Measurements from ENCODE around the gene TOM1. TPM values are rescaled to one million over a fixed set of nuclear protein-coding genes. Genes with fewer than 3 reads are reported as not detected.

TOM1 gene
- total RNA-seq, 1 experiment from 2014 or later = 22.3 TPM

DNA sequence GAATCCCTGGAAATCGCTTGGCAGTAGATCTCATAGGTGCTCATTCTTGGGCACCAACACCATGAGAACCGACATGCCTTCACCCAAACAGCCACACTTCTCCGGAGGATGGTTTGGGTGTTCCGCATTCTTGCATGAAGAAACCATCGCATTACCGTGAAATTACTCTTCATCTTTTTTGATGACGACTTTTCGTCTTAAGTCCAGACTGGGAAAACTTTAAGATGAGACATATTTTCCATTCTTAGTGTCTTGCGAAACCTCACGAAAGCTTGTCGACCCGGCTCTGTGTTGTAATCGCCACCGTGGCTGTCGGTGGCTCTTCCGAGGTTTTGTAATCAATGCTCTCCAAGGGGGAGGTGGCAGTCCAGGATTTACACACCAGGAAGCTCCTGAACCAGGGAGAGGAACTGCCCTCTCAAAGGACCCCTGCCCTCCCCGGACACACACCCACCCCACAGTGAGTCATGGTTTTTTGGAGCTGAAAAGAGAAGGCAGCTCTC lies 1.7 kb downstream of the TOM1 start:
- Histone ChIP-seq H3K4me2 (ENCODE audit: insufficient read depth, insufficient read length, low read length) (no peak overlapping the region), H3K9me3 (ENCODE audit: control insufficient read depth, low read depth, low read length) (no peaks in the 10 kb centered on the region)
- no CpG with 5 or more reads among the region's 17 CpGs for WGBS (ENCODE audit: extremely low coverage, insufficient read length, low lambda C conversion rate)

More for the DNA sequence above, 1.7 kb downstream of the TOM1 start:
- H3K23ac ChIP-seq (ENCODE audit: insufficient read length, low read depth, low read length) = no peak overlapping the region
- no peak overlapping the region for H3K18ac ChIP-seq (ENCODE audit: insufficient read length, low read depth, low read length)
- no peak overlapping the region for H2BK5ac ChIP-seq (ENCODE audit: insufficient read length, low read length)
- no peak overlapping the region for H3T11ph ChIP-seq (ENCODE audit: low read length)
- TF ChIP-seq, protein P1, sequence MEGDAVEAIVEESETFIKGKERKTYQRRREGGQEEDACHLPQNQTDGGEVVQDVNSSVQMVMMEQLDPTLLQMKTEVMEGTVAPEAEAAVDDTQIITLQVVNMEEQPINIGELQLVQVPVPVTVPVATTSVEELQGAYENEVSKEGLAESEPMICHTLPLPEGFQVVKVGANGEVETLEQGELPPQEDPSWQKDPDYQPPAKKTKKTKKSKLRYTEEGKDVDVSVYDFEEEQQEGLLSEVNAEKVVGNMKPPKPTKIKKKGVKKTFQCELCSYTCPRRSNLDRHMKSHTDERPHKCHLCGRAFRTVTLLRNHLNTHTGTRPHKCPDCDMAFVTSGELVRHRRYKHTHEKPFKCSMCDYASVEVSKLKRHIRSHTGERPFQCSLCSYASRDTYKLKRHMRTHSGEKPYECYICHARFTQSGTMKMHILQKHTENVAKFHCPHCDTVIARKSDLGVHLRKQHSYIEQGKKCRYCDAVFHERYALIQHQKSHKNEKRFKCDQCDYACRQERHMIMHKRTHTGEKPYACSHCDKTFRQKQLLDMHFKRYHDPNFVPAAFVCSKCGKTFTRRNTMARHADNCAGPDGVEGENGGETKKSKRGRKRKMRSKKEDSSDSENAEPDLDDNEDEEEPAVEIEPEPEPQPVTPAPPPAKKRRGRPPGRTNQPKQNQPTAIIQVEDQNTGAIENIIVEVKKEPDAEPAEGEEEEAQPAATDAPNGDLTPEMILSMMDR (conservative IDR thresholded peaks at IDR 0.05) = no peak
- peak overlapping the region; percentile 86 to 92 for H3K4me3 Mint-ChIP-seq
- no peak overlapping the region for H4K91ac ChIP-seq (ENCODE audit: insufficient read length, low read depth, low read length)
- H2BK120ac ChIP-seq (ENCODE audit: low read depth, low read length, poor library complexity, severe bottlenecking) = no peak overlapping the region
- H3K79me1 ChIP-seq (ENCODE audit: insufficient read depth, low read depth, low read length, poor library complexity, severe bottlenecking) = no peaks in the 10 kb centered on the region
- H2BK15ac ChIP-seq (ENCODE audit: low read depth, low read length) = no peak overlapping the region
- no peak overlapping the region for H4K5ac ChIP-seq (ENCODE audit: insufficient read length, low read depth, low read length)
- peaks cover 7 to 8% of the 10 kb centered on the region in 2 experiments for H3K4me1 Mint-ChIP-seq
- H3K27ac ChIP-seq (ENCODE audit: insufficient read length, low read depth, low read length) = no peak overlapping the region
- H2BK12ac ChIP-seq (ENCODE audit: insufficient read length, low read depth, low read length) = no peak overlapping the region
- H3K79me2 ChIP-seq (ENCODE audit: insufficient read depth, low read length) = no peaks in the 10 kb centered on the region
- no peaks in the 10 kb centered on the region for H3K23me2 ChIP-seq (ENCODE audit: insufficient read length, low read depth, low read length, poor library complexity, severe bottlenecking)
- no peaks in the 10 kb centered on the region for H3K27me3 ChIP-seq (ENCODE audit: insufficient read depth, low read length)
- no peak overlapping the region for H3K56ac ChIP-seq (ENCODE audit: insufficient read length, low read depth, low read length)
- H3K4me1 ChIP-seq (ENCODE audit: insufficient read depth, low read length) = no peaks in the 10 kb centered on the region
- no peak overlapping the region for H3K9ac ChIP-seq (ENCODE audit: extremely low read depth, insufficient read length, low read length)
- H4K8ac ChIP-seq (replicated peaks; ENCODE audit: insufficient read length, low read depth, low read length) = no peak overlapping the region
- no peak overlapping the region for H3K14ac ChIP-seq (ENCODE audit: insufficient read depth, low read length)
- H3K9me3 Mint-ChIP-seq = no peaks in the 10 kb centered on the region
- H4K20me1 ChIP-seq (ENCODE audit: control insufficient read depth, insufficient read depth, insufficient read length) = no peaks in the 10 kb centered on the region
- no peak overlapping the region for H2AFZ ChIP-seq (ENCODE audit: low read length)
- H3K27ac Mint-ChIP-seq = no peak overlapping the region
- no peak overlapping the region for H2AK5ac ChIP-seq (ENCODE audit: insufficient read length, low read length)
- H3K27me3 Mint-ChIP-seq (ENCODE audit: low read depth) = no peaks in the 10 kb centered on the region
- peaks cover 0 to 8% (median 6%) of the 10 kb centered on the region in 3 experiments; a peak in 5 of 7 replicates for H3K36me3 Mint-ChIP-seq (ENCODE audit: insufficient read depth in 1 of 3, low read depth in 3 of 3)
- DNase-seq = no peak
- no peak overlapping the region for H3K4ac ChIP-seq (ENCODE audit: low read depth, low read length)
- no peak overlapping the region for H2BK20ac ChIP-seq (ENCODE audit: low read depth, low read length, poor library complexity, severe bottlenecking)
